Measurements from ENCODE around the gene ADAM15. TPM values are rescaled to one million over a fixed set of nuclear protein-coding genes. Genes with fewer than 3 reads are reported as not detected.

ADAM15 gene
- total and polyA plus RNA-seq, 2 donors (not counting 3 experiments of a cell fraction or from before 2014, with no cell fraction given) = 295 to 299 TPM

- H3K4me1 ChIP-seq (ENCODE audit: control insufficient read depth, extremely low read depth, insufficient read depth, low read length) = peaks cover 4% of the 10 kb centered on the region
- DNase-seq (ENCODE audit: low read depth, low spot score) (no peak), FAIRE-seq (peak; percentile 24)
- no TSS peak for BruUV-seq (replicated peaks)
- H3K9ac ChIP-seq (replicated peaks; ENCODE audit: extremely low read depth, insufficient read depth, low read length) = no peak overlapping the region
- H3K27ac ChIP-seq (ENCODE audit: insufficient read depth, low read depth, low read length) = no peak overlapping the region
- no peaks in the 10 kb centered on the region for H3K9me3 ChIP-seq (replicated peaks; ENCODE audit: control insufficient read depth, insufficient read depth, low read length)
- H3K36me3 ChIP-seq (ENCODE audit: control insufficient read depth in 2 of 2, extremely low read depth in 1 of 2, insufficient read depth in 2 of 2, low read length in 2 of 2) = no peaks in the 10 kb centered on the region
- H3K79me2 ChIP-seq (ENCODE audit: control insufficient read depth, insufficient read depth, low read length) = no peaks in the 10 kb centered on the region
- no peaks in the 10 kb centered on the region for H4K20me1 ChIP-seq (replicated peaks; ENCODE audit: control insufficient read depth, extremely low read depth, insufficient read depth, low read length)
- peaks cover 0 to 5% of the 10 kb centered on the region in 2 experiments for H3K27me3 ChIP-seq (ENCODE audit: control insufficient read depth in 2 of 2, insufficient read depth in 2 of 2, low read length in 2 of 2)
- POLR2A ChIA-PET = no interaction called here
- H3K4me3 ChIP-seq (replicated peaks in 1 of 3; ENCODE audit: insufficient read depth in 1 of 3, low read depth in 1 of 3, low read length in 3 of 3) = no peak overlapping the region
- CTCF ChIA-PET = interaction anchor here (1.1 to 3.2 kb wide), 3 partner anchors 12 to 25 kb away, joined by 4 to 20 read pairs (median 6); partner anchors contain the start of gene ADAM15
- dilution Hi-C loops (cut with MboI; ENCODE audit: extremely low pct_ligation_motif_present, low sequenced_read_pairs) = no loop called here
- H2AFZ ChIP-seq (ENCODE audit: low read depth, low read length) = no peak overlapping the region
- H3K9me1 ChIP-seq (replicated peaks; ENCODE audit: control insufficient read depth, extremely low read depth, insufficient read depth, low read length) = no peaks in the 10 kb centered on the region
- no peak overlapping the region for H3K4me2 ChIP-seq (ENCODE audit: insufficient read depth, low read length)
- intact Hi-C loops (cut with micrococcal nuclease) = no loop called here
- TF ChIP-seq GATA2 (IDR thresholded peaks at IDR 0.05; ENCODE audit: insufficient read depth, insufficient read length, low read depth, low read length) (no peak), CTCF (IDR thresholded peaks at IDR 0.05; ENCODE audit: extremely low read depth in 1 of 2, insufficient read depth in 1 of 2, low read depth in 1 of 2, low read length in 2 of 2) (no peak), POLR2A (IDR thresholded peaks at IDR 0.05; ENCODE audit: low read depth, low read length) (no peak), MYC (IDR thresholded peaks at IDR 0.05; ENCODE audit: low read depth, low read length) (no peak), JUN (IDR thresholded peaks at IDR 0.05; ENCODE audit: borderline replicate concordance, insufficient read depth, insufficient read length, low read depth) (no peak), POLR2AphosphoS5 (IDR thresholded peaks at IDR 0.05; ENCODE audit: insufficient read depth, low read depth, low read length) (no peak), FOS (IDR thresholded peaks at IDR 0.05; ENCODE audit: borderline replicate concordance, insufficient read depth, low read length) (no peak), MAX (IDR thresholded peaks at IDR 0.05; ENCODE audit: insufficient read depth, insufficient read length) (no peak), EZH2 (IDR thresholded peaks at IDR 0.05; ENCODE audit: borderline replicate concordance, low read depth, low read length, severe bottlenecking) (no peak)
Measured at GRCh38 chr1:155038602-155039307, 12.4 kb upstream of the ADAM15 start.

Measured in endothelial cell of umbilical vein (primary cell).